HG02938 (cell line): ENCODE results near the gene GLTP.
"Not testable (repeated sequence)": the region's sequence is repeated elsewhere in the genome, so short reads cannot be mapped to it uniquely, and the experiment has no call there.

Experiments used
- ATAC-seq: cut with Tn5 transposase; IDR thresholded peaks from one replicate; pipeline ENCODE4 v1.9.1; 2021; ENCODE audit warnings: mild to moderate bottlenecking, moderate library complexity; ENCODE audit not compliant: unreplicated experiment

The GLTP gene

DNA sequence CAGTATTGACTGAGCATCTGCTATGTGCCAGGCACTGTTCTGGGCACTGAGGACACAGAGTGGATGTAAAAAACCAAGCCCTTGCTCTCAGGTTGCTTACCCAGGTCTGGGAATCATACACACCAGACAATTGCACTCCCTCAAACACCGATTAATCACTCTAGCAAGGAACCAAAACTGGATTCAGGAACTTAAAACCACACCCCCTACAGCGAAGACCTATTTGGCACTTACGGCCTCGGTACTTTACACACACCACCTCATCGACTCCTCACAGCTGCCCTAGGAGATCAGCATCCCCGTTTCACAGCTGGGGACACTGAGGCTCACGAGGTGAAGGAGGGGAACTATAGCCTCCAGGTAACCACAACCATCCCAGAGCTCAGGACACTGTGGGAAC, 1.6 kb downstream of the GLTP start:
- ATAC-seq: no peak

DNA sequence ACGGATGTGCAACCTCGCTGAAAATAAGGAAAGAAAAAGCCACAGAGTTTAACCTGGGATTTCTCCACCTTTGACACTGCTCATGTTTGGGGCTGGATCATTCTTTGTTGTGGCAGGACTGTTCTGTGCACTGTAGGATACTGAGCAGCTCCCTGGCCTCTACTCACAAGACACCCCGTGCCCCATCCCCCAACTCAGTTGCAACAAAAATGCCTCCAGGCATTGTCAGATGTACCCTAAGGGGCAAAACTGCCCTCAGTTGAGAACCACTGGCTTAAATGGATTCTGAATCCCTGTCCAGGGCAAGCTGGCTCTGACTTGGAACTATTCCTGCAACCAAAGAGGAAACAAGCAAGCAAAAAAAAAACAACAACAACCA, 2.1 kb downstream of the GLTP start:
- no peak for ATAC-seq

DNA sequence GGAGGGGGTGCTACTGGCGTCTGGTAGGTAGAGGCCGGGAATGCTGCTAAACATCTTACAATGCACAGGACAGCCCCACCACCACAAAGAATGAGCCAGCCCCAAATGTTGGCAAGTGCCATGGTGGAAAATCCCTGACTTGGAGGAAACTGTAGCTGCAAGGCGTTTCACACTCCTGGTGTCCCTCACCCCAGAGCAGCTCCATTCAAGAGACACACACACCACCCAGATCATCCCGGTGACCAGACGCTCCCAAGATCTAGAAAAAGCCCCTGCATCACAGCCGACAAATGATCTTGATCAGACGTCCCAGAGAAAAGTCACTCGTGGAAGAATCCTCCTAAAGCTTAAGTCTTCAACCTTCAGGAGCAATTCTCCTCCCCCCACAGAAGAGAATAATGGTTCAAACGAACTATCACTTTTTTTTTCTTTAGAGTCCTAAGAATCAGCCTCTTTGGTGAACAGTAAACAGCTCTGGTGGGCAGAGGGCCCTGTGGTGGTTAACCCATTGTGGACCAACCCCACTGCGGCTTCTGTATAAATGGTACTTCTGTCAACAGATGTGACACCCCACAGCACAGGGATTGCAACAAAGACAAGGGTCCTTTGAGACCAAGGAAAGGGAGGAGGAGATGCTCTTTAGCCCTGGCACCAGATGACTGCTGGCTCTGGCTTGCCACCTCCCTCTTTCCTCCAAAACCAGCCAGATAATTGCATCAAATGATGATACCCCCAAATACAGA, 2.7 kb downstream of the GLTP start:
- no peak for ATAC-seq

DNA sequence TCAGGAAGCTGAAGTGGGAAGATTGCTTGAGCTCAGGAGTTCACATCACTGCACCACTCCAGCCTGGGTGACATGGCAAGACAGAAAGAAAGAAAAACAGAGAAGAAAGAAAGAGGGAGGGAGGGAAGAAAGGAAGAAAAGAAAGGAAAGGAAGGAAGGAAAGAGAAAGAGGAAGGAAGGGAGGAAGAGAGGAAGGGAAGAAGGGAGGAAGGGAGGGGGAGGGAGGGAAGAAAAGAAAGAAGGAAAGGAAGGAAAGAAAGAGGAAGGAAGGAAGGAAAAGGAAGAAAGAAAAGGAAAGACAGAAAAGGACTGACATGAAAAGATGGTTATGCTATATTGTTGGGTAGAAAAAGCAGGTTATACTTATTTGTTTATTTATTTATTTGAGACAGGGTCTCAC, 3.9 kb downstream of the GLTP start:
- ATAC-seq: no peak

DNA sequence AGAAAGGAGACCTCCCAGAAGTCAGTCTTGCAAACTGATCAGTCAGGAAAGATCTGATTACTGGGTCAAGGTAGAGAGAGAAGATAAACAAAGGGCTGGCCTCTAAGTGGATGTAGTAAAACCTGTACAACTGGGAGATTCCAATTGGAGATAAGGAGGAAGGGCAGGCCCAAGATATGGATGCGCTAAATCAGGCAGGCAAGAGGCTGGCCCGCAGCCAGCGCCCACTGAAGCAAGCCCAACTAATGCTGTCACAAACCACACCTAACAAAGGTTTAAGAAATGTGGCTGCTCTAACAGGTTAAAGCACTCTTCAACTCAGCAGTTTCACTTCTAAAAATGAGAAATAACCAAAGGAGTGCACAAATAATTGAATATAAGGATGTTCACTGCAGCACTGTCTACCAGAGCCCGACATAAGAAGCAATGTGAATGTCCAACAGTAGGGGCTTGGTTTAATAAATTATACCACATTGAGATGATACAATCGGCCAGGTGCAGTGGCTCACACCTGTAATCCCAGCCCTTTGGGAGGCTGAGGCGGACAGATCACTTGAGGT, 4.7 kb downstream of the GLTP start:
- ATAC-seq: no peak

- no peak for ATAC-seq
Observed at GRCh38 chr12:109873653-109874052, 6.7 kb downstream of the GLTP start.

- no peak for ATAC-seq
Observed at GRCh38 chr12:109871668-109872314, 8.6 kb downstream of the GLTP start.

DNA sequence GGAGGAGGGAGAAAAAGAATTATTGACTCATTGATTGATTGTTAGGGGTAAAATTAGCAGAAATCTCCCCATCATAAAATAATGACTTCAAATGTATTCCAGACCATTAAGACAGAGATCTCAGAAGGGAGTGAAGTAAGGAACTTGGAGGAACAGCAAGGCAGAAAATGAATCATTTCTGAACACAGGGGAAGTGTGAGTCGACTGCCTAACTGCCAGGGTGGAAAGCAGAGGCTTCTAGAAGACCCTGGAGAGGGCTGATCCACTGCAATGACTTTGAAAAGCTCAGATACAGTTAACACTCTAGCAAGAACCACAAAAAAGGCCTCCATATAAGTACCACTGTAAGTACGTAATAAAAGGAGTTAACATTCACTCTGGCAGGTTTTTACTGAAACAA, 9.7 kb downstream of the GLTP start:
- ATAC-seq: no peak

- no peak for ATAC-seq
Observed at GRCh38 chr12:109868182-109869051, 11.9 kb downstream of the GLTP start.

- ATAC-seq: no peak
Observed at GRCh38 chr12:109864916-109865315, 15.4 kb downstream of the GLTP start.

DNA sequence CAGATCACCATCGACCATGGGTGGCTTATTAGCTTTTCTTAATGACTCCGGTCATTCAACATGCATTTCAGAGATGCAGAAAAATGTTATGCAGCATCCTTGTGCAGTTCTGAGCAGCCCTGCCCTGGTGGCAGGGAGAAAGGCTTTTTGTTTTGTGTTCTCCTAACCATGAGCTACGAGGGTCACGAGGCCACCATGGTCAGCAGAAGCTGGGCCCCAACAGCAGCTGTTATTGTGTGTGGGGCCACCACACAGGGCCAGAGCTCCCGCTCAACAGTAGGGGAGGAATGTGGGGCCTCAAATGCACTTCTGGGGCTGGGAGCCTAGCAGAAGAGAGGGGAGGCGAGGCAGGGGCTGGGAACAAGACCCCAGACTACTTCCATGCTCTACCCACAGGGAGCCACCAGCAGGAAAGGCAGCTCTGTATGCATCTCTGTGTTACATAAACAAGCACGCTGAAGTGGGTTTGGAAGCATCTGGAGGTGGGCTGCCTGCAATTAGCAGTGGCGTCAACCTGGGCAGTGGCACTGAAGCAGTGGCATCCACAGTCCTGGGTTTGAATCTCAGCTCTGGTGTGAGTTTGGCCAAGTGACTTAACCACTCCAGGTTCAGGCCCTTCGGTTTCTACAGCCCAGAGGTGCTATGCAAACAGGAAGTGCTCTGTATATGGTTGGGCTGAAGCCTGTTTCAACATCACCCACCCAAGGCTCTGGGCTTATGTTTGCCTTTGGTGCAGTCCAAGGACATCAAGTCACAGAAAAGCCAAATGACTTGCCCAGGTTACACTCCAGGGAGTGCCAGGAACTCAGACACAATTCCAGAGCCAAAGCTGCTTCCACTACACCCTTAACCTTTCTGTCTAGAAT, 16.3 kb downstream of the GLTP start:
- ATAC-seq: no peak

DNA sequence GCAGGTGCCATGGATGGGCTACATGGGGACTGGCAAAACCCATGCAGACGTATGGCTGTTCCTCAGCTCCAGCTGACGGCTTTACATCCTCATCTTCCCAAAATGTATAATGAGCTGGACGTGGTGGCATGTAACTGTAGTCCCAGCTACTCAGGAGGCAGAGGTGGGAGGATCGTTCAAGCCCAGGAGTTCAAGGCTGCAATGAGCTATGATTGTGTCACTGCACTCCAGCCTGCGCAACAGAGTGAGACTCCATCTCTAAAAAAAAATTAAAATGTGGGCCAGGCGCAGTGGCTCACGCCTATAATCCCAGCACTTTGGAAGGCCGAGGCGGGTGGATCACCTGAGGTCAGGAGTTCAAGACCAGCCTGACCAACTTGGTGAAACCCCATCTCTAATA, 17.9 kb downstream of the GLTP start:
- ATAC-seq: not testable (repeated sequence)

DNA sequence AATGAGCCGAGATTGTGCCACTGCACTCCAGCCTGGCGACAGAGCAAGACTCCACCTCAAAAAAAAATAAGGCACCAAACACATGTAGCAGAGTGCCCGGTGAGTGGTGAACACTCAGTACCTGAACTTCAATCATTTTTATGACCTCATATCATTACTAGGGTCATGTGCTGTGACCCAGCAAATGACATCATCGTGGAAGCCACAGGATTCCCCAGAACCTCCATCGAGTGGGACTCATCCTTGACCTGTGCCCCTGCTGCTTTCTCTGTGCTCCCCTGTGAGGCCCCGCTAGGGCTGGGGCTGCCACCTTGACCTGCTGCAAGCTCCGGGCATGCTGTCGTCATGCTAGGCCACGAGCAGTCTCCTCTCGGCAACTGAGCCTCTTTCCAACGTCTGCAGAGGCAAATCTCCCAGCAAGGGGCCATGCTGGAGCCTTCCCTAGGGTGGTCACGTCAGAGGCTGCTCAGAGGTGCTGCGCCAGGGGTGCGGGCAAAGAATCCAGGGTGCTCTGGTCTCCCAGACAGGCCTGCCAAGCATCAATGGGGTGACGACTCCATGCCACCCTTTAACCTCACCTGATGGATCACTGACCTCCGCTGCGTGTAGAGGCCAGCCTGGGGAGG, 18.5 kb downstream of the GLTP start:
- ATAC-seq: no peak

DNA sequence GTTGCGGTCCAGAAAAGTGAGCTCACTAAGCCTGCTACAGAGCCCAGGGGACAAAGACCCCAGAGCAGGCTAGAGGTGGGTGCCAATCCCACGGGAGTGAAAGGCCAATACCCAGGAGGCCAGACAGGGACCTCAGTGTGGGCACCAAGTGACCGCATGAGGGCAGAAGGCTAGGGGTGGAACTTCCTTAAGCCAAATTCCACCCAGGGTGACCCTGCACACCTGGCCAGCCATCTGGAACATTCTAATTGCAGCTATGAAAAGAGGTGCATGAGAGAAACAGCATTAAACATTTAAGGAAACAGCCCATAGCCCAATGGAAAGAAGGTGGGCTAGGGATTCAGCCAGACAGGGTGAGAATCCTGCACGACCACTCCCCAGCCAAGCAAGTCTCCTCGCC, 19.4 kb downstream of the GLTP start:
- ATAC-seq: no peak

DNA sequence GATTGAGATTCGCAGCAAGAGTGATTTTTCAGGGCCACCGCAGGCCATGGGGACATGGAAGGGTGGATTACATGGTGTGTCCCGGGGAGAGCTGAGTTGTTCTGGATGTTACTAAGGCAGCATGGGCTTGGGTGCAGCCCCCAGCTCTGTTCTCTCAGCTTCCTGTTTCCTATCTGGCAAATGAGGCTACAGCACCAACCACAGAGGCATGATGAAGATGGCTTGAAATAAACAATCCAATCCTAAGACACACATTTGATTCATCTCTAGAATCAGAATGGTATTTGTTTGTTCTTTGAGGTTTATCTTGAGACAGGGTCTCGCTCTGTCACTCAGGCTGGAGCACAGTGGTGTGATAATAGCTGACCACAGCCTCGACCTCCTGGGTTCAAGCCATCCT, 21.6 kb downstream of the GLTP start:
- ATAC-seq: no peak

GRCh38 chr12:109857715-109858114, 22.6 kb downstream of the GLTP start:
- no peak for ATAC-seq

DNA sequence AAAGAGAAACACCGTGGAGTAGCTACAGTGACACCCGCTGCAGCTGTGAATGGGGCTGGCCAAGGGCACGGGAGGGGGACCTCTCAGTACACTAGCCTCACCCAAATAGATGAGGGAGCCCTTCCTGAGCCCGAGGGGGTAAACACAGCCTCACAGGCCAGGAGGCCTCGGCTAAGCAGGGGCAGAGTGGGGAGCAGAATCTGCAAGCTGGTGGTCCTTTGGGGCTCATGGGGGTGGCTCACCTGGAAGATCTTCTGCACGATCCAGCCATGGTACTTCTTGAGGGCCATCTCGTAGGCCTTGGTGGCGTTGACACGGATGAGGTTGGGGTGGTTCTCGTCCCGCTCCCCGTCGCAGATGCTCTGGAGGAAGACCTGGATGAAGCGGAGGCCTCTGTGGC, 25.0 kb downstream of the GLTP start:
- ATAC-seq: no peak

GRCh38 chr12:109850518-109850917, 29.8 kb downstream of the GLTP start:
- not testable (repeated sequence) for ATAC-seq

GRCh38 chr12:109847142-109847735, 33.1 kb downstream of the GLTP start:
- no peak for ATAC-seq

- no peak for ATAC-seq
Observed at GRCh38 chr12:109845824-109846205, 34.5 kb downstream of the GLTP start.
